DMS153 (cell line): Measurements from ENCODE around the gene NFYB.

Source experiments
- DNase-seq: peaks from one replicate; lab custom pipeline; 2025; lab: John Stamatoyannopoulos, UW

NFYB gene

DNA sequence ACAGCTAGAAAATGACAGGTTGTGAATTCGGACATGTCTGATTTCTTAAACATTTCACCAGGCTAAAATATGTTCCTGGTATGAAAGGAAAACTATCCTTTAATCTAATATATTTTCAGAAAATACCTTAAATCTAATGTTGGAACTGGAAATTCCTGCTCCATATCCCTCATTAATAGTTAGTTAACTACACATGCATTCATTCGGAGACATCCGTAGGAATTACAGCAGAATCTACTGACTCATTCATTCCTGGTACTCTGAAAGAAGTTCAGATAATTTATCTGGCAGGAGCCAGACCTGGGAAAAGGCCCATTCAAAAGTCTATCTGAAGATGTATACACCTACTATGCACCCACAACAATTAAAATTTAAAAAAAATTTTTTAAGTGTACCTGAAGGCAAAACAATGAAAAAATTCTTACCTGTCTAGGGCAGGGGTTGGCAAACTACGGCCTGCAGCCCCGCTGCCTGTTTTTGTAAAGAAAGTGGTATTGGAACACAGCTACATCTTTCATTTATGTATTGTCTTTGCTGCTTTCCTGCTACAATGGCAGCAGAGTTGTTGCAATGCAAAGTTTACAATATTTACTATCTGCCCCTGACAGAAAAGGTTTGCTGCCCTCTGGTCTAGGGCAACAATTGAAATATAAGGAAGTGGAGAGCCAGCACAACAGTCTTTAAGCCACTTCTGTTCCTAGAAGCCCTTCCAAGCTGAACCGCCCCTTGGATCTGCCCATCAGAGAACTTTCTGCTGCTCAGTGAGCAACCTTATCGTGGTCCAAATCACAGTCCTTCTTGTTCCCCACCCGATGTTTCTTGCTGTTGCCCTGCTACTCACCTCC is 17.9 kb upstream of the NFYB start:
- no peak for DNase-seq

DNA sequence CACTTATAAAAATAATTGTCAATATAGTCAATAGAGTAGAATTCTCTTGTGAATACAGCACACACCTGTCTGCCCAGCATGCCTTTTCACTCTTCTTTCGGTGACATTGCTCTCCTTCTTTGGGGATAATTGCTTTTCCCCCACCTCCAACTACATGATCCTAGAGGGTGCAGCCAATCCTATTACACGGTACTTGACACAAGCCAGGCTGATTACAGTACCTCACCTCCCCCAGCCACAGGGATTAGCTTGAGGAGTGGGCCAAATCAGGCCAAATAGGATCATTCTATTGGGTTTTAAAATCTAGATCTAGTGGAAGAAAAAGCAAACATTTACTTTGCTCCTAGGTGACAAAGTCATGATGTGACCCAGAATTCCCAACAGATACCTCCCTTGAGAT is 16.8 kb upstream of the NFYB start:
- no peak for DNase-seq

DNA sequence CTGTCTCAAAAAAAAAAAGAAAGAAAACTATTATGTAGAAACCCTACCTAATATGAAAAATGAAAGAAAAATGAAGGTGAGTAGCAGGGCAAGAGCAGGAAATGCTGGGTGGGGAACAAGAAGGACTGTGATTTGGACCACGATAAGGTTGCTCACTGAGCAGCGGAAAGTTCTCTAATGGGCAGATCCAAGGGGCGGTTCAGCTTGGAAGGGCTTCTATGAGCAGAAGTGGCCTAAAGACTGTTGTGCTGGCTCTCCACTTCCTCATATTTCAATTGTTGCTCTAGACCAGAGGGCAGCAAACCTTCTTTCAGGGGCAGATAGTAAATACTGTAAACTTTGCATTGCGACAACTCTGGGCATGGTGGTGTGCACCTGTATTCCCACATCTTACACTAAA is 16.3 kb upstream of the NFYB start:
- no peak for DNase-seq

DNA sequence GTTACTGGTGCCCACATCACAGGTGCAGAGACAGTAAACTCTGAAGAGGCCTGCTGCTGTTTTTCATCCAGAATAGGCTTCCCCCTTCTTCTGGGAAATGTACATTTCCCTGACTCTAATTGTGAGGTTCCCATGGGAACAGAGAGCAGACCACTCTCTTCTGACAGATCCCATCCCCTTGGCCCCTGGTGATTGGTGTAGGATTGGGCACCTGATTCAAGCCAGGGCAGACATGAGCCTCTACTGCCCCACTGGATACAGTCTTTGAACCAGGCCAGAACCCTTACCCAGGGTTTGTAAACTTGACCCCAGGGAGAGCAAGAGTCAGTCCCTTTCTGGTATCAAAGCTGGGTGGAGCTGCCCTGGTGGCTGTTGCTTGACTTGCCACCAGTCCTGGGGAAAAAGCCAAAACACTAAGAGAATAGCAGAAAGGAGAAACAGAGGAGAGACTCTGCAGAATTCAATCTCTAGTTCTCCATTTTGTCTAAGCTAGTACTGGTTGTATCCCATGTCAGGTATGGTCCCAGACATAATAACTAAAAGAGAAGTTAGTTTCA is 14.8 kb upstream of the NFYB start:
- DNase-seq = no peak

DNA sequence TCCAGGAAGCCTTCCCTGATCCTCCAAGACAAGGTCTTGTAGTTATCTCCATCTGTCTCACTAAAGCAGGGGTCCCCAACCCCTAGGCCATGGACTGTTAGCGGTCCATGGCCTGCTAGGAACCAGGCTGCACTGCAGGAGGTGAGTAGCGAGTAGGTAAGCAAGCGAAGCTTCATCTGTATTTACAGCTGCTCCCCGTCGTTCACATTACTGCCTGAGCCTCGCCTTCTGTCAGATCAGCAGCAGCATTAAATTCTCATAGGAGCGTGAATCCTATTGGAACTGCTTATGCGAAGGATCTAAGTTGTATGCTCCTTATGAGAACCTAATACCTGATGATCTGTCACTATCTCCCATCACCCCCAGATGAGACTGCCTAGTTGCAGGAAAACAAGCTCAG is 12.4 kb upstream of the NFYB start:
- DNase-seq = no peak

DNA sequence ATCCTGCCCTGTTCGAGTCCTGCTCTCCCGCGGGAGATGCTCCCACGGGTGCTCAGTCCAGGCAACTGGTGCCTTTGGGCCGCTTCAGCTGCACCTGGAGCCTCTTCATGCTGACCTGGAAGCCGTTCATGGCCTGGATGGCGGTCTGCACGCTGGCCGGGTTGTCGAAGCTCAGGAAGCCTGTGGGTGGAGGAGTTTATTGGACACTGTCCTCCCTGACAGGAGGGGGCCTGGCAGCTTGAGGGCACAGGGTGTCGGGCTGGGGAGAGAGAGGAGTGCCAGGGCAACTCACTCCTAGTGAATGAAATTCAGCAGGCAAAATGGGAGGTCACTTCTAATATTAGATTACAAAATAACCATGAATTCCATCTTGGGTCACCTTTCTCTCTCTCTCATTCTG is 9.3 kb upstream of the NFYB start:
- no peak for DNase-seq

DNA sequence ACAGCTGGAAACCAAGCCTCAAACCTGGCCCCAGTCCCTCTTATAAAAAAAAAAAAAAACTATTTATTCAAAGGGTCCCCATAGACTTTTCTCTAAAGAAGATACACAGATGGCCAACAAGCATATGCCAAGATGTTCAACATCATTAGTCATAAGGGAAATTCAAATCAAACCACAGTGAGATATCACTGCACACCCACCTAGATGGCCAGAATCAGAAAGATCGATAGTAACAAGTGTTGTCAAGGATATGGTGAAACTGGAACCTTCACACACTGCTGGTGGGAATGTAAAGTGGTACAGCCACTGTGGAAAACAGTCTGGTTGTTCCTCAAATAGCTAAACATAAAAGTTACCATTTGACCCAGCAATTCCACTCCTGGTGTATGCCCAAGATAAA is 5.9 kb upstream of the NFYB start:
- DNase-seq = no peak

DNA sequence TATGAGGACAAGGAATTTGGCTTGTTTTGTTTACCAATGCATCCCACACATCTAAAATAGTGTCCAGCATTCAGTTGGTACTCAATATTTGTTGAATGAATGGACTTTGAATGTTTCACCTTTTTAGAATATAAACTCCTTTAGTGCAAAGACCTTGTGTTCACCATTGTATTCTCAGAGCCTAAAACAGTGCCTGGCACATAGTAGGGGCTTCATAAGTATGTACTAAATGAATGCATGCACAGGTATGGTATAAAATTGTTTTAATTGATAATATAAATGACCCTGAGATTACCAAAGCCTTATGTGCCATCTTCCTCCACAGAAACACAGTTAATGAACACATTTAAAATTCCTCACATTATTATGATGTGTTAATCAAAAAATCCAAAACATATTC is 5.0 kb upstream of the NFYB start:
- DNase-seq = no peak

DNA sequence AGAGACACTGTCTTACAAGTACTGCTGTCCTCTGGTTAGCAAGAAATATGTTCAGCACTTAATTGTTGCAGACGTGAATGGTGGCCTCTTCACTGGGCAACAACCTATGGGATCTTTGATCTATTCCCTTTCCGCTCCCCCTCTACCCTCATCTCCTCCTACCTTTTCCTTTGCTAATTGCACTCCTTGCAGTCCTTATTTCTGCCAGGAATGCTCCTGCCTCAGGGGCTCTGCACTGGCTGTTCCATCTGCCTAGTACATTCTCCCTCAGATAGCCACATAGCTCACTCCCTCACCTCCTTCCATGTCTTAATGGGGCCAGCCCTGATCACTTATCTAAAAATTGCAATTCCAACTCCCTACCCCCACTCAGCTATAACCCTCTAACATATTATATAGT is 4.5 kb upstream of the NFYB start:
- DNase-seq = no peak

DNA sequence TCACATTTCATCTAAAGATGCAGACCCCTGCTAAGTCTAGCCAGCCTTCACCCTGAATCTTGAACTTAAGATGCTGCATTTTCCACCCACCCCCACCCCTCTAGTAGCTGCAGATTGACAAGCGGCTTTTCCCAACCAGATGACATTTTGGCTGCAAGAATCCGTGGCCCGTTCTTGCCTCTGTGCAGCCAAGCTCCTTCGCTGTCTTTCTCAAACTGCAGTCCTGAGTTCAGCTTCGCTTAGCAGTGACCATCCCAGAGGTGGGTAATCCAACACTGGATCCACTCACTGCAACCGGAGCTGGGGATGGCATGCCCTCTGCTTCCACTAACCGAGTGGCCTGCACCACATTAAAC is 765 bp upstream of the NFYB start:
- DNase-seq = no peak

DNA sequence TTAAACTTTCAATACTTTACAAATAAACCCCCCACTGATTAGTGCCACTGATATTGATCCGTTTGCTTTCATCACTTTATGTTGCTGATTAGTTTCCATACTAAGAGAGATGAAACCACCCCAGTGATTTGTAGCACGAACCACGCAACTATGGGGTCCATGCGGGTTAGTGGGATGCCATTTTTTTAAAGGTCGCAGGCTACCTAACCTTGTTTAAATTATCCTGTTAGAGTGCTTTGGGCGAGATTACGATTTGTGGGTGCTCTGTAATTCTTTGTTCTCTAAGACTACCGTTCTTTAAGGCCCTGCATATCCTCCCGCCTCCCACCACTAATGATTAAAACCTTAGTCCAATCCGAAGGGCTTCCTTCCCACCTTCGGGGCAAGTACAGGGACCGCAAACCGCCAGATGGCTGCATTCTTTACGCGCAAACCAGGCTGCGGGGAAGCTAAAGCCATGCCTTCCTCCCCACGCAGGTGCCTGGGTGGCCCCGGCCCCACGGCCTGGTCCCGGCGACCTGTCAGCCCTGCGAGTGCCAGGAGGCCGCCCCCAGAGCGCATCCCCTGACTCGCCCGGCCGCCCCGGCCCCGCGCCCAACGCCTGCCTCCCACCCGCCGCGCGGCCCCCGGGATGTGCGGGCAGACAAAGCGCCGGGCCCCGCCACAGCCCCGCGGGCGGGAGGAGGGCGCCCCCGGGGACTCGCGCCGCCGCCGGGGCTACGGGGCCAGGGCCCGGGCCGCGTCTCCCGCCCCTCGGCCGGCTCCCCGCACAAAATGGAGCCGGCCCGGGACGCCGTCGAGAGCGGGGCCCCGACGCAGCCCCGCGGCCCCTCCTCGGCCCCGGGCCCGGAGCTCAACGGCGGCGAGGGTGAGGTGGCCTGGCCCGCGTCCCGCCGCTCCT is 759 bp downstream of the NFYB start:
- no peak for DNase-seq

DNA sequence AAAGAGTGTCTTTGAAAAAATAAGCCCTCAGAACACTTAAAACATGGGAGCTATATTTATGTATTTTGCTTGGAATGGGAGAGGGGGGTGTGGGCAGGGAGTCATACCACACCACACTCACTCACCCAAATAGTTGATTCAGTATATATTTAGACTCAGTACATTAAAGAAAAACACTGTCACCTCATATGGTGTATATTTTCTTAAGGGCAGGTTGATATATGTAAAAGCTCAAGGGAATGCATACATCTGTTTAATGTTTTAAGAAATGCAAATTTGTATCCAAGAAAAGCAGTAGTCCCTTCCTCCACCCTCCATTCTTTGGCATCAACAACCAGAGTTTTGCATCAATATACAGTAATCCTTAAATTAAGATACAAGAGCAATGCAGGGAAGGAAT is 1.4 kb downstream of the NFYB start:
- no peak for DNase-seq

DNA sequence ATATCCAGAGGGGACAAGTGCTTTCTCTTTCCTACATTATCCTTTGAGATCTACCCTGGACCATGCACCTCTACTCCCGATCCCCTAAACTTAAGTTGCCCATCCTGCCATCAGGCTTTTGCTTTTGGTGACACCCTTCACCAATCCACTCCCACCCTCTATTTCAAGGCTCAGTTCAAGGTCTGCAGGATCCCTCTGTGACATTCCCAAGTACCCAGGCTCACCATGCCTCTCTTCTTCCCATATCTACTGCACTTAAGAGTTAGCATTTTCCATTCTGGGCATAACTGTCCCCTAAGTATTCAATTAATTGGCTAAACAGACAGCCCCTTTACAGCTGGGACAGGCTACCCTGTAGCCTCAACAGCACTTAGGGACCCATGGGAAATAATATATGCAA is 3.1 kb downstream of the NFYB start:
- DNase-seq = no peak

DNA sequence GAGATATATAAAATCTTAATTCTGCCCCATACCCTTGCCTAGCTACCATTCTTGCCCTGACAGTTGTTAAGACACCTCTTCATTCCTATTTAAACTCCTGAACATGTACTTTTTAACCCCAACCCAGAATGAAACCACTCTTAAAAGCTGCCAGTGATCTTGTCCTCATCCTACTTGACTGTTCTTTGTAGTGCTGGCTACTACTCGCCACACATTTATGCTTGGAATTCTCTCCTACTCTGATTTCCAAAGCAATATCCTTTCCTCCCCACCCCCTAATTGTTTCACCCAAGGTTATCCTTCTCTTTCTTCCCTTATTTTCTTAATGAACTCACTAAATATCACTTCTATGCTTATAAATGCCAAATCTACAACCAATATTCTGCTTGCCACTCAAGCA is 4.1 kb downstream of the NFYB start:
- DNase-seq = no peak

DNA sequence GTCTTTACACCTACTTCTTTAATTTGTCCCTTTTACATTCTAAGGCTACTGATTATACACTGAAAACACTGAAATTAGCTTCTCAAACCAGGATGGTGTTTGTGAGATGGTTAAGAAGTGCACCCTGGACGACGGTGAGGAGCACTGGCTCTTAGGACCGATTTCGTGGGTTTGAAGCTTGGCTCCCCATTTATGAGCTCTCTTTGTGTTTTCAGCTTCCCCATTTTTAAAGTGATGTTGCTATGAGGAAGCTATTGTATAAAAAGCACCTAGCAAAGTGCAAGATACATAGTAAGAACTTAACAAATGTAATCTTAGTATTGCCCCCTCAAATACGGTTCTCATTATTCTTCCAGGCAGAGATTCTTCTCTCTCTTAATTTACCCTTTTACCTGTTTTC is 4.7 kb downstream of the NFYB start:
- DNase-seq = no peak

DNA sequence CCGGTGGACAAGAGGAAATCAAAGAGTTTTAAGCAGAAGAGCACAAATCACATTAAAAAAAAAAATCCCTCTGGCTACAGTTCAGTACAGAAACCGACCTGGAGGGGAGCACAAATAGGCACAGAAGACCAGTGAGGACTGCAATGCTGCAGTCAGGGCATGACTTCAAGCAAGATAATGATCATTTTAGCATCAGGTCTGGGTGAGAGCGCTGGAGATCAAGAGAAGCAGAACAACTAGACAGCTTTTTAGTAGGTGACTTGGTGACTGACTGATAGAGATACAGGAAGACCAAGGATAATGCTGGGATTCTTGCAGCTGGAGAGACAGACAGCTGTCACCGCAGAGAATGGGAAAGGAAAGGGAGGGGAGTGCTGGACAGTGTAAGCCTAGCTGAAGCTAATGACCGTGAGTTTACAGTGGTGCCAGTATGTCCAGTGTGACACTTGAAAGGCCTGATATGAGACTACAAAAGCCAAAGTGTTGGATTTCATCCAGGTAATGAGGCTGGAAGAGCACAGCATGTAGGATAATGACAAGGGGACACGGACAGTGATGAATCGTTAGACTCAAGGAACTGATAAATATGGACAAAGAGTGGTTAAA is 5.6 kb downstream of the NFYB start:
- DNase-seq = peak; percentile 72

DNA sequence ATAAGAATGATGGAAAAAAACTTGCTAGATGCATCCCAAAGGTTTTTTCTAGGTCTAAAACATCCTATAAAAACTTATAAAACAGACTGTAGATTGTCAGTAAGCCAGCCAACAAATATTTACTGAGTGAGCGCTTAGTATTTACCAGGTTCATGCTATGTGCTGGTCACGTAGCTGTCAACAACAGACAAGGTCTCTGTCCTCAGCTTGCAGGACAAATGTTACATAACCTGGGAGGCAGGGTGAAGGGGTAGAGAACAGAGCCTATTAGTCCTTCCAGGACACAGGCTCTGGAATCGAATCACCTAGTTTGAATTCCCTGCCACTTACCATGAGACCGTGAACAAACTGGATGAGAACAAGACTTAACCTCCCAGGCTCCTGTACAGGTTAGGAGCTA is 6.4 kb downstream of the NFYB start:
- DNase-seq = no peak

DNA sequence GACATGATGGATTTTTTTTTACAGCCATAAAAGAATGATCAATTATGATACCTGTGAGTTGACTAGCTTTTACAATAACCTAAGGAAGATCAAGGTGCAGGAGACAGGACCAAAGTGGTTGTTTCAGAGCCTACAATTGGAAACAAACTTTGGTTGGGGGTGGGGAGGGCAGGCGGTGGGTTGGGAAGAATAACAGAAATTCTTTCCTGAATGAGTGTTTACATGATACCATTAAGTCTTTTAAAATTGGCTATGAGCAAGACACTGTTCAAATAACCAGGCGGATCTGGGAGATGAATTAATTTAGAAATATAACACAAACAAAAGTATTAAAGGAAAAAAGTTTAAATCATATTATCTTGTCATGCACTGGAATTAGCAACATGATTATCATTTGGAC is 7.2 kb downstream of the NFYB start:
- no peak for DNase-seq

DNA sequence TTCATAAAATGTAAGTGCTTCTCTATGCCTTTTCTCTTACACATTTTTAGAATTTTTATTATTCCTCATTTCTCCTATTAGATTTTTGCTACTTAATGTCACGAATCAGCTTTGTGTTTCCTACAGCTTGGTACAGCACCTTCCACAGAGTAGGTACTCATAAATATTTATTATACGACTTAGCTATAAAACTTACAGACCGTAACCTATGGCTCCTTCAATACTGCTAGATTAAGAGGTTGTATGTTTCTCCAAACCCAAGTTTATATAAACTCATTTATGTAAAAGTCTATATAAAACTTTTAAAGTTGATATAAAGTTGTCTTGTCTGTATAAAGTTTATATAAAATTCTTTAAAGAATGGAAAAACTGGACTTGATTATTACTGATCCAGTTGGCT is 11.5 kb downstream of the NFYB start:
- DNase-seq = no peak

DNA sequence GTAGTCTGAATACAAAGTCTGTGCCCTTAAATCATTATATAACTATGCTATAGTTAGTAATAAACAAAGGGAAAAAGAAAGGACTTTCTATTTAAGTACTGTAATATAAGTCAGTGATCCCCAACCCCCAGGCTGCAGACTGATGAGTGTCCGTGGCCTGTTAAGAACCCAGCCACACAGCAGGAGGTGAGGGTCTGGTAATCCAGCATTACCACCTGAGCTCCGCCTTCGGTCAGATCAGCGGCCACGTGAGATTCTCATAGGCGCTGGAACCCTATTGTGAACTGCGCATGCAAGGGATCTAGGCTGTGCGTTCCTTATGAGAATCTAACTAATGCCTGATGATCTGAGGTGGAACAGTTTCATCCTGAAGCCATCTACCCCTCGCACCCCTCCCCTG is 15.7 kb downstream of the NFYB start:
- DNase-seq = no peak

DNA sequence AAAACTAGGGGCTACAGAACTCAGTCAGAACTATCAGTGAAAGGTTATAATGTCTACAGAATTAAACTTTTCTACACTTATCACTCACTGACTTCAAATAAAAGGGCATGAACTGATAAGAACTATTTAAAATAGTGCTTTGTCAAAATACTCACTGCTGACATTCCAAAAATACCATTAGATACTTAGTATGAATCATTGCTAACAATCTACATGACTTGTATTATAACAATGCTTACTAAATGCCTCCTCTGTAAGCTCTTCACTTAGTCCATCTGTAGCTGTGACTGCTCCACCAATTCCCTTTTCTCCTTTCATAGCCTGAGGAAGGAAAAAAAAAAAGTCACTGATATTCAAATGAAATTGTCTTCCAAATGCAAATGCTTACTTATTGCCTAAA is 17.0 kb downstream of the NFYB start:
- DNase-seq = no peak

DNA sequence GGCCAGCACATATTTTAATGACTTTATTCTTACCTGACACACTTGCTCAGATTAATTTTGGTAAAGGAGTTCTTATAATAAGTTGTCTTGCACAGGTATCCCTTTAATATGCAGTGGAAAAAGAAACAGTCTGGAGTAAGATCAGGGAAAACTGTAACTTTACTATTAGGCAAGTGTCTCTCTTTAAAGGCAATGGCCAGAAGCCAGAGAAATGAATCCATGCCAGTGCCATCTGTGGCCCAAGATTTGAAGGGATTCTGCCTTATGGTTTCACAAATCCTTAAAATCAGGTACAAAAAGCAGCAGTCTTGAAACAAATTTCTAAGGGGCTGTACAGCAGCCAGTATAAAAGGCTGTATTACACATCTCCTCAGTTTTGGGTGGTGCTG is 22.4 kb downstream of the NFYB start:
- DNase-seq = no peak
